Measurements from ENCODE around the gene CYB5D1. TPM values are rescaled to one million over a fixed set of nuclear protein-coding genes. Genes with fewer than 3 reads are reported as not detected.
"Not testable (repeated sequence)": the region's sequence is repeated elsewhere in the genome, so short reads cannot be mapped to it uniquely, and the experiment has no call there.

CYB5D1 gene, protein sequence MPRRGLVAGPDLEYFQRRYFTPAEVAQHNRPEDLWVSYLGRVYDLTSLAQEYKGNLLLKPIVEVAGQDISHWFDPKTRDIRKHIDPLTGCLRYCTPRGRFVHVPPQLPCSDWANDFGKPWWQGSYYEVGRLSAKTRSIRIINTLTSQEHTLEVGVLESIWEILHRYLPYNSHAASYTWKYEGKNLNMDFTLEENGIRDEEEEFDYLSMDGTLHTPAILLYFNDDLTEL
- 1 to 10 TPM; 8.3 to 9.0 TPM for total RNA-seq
- long read RNA-seq, transcript CYB5D1-201 (4 exons, 3,509 nt): major isoform, 7 of 12 reads
- long read RNA-seq, partial matches to known transcripts: 4 of 12 reads
- long read RNA-seq, other reads (novel, unspliced or antisense): 0 of 12 reads

DNA sequence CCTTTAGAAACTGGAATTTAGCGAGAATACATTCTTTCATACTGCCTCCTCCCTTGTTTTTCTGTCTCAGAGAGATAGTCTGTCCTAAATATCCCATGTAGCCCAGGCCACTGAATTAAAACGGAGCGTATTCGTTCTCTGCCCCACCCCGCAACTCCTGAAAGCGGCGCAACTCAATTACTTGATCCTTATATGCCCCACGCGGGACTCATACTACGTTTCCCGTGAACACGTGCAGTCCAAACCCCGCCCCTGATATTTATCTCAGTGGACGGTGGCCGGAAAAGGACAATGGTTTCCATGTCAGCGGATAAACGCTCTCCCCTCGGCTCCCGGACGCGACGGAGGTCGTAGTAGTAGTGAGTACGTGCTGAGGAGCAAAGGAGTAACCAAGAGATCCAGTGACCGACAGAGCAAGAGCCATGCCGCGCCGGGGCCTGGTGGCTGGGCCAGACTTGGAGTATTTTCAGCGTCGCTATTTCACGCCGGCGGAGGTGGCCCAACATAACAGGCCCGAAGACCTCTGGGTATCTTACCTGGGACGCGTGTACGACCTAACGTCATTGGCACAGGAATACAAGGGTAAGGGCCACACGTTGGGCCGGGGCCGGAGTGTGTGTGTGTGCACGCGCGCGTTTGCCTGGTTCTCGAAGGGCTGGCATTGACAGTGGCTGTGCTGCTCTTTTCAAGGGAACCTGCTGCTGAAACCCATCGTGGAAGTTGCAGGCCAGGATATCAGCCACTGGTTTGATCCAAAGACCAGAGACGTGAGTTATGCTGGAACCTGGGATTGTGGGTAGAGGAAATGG, at the start of gene CYB5D1:
Gene CYB5D1, plus strand, starts transcription at position 291 of the 809 bp plus-strand sequence. Its CDS starts 132 bp downstream, at position 423.
- intact Hi-C loops (cut with DNase I, micrococcal nuclease): no loop called here
- DNase-seq (peak; percentile 92 to 93), ATAC-seq (peak; percentile 62)

DNA sequence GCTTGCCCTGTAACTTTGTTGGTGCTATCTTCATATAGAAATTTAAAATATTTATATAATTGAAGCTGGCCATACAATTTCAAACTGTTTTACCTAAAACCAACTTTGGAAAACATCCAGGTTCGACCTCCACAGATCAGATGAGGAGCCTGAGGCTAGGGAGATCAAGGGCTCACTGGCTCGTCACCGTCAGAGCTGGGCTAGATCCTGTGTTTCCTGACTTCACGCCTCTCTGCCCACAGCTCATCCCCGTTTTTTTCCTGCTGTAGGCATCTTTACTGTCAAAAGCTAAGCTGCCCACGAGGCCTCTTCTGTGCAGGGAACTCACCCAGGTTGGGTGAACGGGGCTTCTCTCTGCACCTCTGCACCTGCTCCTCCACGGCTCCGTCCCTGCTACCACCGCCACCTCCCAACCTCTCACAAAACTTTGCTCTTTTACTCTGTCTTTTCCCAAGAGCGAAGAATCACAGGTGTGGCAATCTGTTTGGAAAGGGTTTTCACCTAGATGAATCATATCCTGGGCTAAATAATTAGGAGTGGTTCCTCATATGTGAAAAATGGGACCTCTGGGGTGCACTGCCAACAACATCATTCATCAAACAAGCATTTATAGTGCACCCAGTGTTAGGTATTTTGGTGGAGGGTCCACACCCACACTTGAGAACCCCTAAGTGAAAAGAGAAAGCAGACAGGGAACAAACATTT, 48.6 kb upstream of the CYB5D1 start:
- DNase-seq (no peak), ATAC-seq (peak; percentile 24)
- intact Hi-C loops (cut with DNase I, micrococcal nuclease): no loop called here

DNA sequence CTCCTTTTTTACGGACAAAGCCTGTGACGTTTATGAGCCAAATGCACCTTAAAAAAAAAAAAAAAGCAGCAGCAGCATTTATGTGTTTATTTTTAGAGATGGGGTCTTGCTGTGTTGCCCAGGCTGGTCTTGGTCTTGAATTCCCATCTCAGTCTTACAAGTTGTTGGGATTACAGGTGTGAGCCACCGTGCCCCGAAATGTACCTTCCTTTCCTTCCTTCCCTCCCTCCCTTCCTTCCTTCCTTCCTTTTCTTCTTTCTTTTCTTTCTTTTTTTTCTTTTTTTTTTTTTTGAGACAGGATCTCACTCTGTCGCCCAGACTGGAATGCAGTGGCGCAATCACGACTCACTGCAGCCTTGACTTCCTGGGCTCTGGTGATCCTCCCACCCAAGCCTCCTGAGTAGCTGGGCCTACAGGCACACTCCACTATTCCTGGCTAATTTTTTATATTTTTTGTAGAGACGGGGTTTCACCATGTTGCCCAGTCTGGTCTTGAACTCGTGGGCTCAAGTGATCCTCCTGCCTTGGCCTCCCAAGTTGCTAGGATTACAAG, 47.9 kb upstream of the CYB5D1 start:
- intact Hi-C loops (cut with DNase I, micrococcal nuclease); ATAC-seq; DNase-seq: not testable (repeated sequence)

DNA sequence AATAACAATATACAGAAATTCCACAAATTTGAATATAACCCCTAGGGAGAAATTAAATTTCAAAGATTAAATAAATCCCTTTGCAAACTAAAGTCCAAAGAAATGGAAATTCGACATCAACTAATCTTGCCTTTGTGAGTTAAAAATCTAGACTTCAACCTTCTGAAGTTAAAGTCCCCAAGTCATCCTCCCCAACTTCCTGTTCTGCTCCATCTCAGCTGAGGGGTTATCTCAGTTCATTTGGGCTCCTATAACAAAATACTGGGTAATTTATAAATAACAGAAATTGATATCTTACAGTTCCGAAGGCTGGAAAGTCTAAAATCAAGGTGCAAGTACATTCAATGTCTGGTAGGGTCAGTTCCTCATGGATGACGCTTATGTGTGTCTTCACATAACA, 46.6 kb upstream of the CYB5D1 start:
- intact Hi-C loops (cut with DNase I, micrococcal nuclease): no loop called here
- ATAC-seq: no peak
- no peak for DNase-seq

DNA sequence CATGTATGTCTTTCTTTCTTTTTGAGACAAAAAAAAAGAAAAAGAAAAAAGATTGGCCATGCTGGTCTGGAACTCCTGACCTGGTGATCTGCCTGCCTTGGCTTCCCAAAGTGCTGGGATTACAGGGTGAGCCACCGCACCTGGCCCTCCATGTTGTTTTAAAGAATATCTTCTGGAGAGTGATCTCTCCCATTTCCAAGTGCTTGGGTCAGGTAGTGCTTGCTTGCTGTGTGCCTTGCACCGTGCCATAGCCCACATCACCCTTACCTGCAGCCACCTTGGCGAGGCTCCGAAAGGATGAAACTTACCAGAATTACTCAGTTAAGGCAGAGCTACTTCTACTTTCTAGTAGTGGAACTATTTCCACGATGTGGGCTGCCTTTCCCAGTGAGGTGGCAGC, 42.8 kb upstream of the CYB5D1 start:
- ATAC-seq (no peak), DNase-seq (no peak)
- intact Hi-C loops (cut with DNase I, micrococcal nuclease): no loop called here

DNA sequence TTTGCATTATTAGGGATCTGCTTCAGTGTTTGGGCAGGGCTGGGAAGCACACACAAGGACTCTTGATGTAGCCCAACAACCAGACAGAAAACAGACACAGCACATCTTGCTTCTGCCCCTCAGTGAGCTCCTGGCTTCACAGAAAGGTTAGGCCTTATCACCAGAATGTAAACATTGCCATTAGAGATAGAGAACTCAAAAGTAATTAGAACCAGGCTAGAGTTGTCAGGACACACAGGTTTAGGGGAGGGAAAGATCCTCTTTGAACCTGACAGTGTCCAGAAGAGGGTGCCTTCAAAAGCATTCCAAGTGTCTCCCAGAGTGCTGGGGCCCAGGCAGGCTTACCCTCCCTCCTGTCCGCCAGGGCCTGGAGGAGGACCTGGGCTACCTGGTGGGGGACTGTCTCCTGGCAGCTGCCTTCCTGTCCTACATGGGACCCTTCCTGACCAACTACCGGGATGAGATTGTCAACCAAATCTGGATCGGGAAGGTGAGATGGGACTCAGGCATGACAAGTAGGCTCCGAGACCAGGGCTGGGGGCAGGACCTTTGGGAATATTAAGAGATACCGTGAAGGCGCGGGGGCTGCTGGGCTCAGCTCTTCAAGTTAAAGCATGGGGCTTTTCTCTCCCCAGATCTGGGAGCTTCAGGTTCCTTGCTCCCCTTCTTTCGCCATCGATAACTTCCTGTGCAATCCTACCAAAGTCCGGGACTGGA, 40.7 kb upstream of the CYB5D1 start:
- DNase-seq (no peak), ATAC-seq (no peak)
- intact Hi-C loops (cut with DNase I, micrococcal nuclease): no loop called here

DNA sequence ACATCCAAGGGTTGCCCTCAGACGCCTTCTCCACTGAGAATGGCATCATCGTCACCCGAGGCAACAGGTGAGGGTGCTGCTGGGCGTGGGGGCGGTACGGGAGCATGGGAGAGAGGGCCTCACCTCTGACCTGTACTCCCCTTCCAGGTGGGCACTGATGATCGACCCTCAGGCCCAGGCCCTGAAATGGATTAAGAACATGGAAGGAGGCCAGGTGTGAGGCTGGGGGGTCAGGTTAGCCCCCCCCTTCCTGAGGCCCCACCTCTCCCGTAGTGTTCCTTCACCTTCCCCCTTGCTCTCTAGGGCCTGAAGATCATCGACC, 40.2 kb upstream of the CYB5D1 start:
- ATAC-seq: no peak
- no peak for DNase-seq
- intact Hi-C loops (cut with DNase I, micrococcal nuclease): no loop called here

DNA sequence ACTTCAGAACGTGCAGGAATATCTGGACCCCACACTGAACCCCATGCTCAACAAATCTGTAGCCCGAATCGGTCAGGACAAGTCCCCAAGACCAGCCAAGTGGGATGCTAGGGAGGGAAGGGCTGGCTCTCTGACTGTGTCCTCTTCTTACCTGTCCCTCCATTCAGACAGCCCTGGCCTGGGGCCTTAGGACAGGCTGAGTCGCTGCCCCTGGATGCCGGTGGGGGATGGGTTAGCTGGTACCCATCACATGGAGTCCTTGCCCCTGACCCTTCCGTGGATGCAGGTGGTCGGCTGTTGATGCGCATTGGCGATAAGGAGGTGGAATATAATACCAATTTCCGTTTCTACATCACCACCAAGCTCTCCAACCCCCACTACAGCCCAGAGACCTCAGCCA, 39.8 kb upstream of the CYB5D1 start:
- intact Hi-C loops (cut with DNase I, micrococcal nuclease): no loop called here
- ATAC-seq (no peak), DNase-seq (no peak)

DNA sequence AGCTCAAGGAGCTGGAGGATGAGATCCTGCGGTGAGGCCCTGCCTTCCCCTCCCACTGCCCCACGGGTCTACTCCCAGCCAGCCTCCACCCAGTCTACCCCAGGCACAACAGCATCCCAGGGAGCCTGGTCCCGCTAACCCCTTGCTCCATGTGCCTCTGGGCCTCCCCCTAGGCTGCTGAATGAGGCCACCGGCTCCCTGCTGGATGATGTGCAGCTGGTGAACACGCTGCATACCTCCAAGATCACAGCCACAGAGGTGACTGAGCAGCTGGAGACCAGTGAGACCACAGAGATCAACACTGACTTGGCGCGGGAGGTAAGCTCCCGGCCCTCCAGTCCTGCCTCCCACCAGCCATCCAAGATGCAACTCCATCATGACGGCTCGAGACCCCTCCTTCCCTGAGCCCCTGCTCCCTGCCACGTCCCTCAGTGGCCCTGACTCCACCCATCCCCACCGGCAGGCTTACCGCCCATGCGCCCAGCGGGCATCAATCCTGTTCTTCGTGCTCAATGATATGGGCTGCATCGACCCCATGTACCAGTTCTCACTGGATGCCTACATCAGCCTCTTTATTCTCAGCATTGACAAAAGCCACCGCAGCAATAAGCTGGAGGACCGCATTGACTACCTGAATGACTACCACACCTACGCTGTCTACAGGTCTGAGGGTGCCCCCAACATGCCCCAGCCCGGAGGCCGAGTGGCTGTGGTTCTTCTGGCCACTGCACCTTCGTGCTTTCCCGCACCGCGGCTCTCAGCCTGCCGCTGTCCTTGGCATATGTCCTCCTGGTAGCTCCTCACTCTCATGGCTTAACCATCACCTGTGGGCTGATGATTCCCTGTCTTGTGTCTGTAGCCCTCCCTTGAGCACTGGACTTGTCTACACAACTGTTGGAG, 38.8 kb upstream of the CYB5D1 start:
- no peak for ATAC-seq
- no peak for DNase-seq
- intact Hi-C loops (cut with DNase I, micrococcal nuclease): no loop called here

DNA sequence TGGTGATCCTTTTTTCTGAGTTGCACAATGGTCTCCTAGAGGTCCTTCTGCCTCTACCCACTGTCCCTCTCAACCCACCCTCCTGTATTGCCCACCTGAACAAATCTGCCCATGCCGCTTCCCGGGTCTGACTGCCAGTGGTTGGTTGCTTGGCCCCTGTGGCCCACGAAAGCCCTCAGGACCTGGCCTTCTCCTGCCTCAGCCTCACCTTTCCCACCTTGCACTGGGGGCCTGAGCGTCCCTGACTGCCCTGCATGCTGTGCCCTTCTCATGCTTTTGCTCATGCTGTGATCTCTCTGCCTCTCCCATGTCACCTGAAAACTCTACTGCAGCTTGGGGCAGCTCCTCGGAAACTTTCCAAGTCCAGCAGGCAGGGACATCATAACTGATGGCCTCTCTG, 37.6 kb upstream of the CYB5D1 start:
- intact Hi-C loops (cut with DNase I, micrococcal nuclease): no loop called here
- no peak for ATAC-seq
- no peak for DNase-seq

DNA sequence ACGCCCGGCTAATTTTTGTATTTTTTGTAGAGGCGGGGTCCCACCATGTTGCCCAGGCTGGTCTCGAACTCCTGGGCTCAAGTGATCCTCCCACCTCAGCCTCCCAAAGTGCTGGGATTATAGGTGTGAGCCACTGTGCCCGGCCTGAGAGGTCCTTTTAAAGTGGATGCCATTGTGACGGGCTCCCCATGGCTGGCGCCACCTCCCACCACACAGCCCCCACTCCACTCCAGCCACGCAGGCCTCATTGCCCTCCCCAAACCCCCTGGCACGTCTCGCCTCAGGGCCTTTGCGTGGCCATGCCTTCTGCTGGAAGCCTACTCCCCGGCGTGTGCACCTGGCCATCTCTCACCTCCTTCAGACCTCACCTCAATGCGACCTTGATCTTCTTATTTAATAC, 35.7 kb upstream of the CYB5D1 start:
- no peak for ATAC-seq
- no peak for DNase-seq
- intact Hi-C loops (cut with DNase I, micrococcal nuclease): no loop called here

DNA sequence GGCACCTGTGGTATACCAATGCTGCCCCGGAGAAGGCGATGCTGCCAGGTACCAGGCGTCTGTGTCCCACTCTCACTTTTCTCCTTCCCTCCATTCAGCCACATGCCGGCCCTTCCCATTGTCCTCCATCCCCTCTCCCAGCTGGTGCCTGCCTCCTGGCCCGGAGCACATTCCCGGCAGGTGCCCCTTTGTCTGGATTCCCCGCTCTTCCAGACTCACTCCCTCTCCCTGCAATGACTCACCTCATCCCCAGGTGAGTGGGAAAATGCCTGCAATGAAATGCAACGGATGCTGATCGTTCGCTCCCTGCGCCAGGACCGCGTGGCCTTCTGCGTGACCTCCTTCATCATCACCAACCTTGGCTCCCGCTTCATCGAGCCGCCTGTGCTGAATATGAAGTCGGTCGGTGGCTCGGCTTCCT, 34.2 kb upstream of the CYB5D1 start:
- DNase-seq (no peak), ATAC-seq (no peak)
- intact Hi-C loops (cut with DNase I, micrococcal nuclease): no loop called here

DNA sequence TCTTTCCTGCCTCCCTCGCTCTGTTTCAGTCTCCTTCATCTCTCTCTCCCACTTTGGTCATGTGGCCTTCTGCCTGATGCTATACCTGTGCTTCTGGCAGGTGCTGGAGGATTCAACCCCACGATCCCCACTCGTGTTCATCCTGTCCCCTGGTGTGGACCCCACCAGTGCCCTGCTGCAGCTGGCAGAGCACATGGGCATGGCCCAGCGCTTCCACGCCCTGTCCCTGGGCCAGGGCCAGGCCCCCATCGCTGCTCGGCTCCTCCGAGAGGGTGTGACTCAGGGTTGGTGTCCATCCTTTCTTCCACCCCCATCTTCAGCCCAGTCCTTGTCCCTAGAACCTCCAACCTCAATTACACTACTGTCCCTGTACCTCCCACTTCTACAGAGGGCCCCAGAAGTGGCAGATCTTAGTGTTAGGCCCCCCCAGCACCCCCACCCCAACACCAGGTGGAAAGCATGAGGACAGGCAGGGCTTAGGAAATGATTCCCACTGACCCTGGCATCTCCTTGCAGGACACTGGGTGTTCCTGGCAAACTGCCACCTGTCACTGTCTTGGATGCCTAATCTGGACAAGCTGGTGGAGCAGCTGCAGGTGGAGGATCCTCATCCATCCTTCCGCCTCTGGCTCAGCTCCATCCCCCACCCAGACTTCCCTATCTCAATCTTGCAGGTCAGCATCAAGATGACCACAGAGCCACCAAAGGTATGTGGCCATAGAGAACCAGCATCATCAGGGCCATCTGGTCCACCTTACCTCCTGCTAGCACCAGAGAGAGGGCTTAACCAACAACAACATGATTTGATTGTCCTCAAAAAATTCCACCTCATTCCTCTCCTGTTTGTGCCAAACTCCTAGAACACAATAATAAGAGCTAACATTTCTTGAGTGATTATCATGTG, 33.5 kb upstream of the CYB5D1 start:
- intact Hi-C loops (cut with DNase I, micrococcal nuclease): no loop called here
- no peak for ATAC-seq
- DNase-seq: no peak

DNA sequence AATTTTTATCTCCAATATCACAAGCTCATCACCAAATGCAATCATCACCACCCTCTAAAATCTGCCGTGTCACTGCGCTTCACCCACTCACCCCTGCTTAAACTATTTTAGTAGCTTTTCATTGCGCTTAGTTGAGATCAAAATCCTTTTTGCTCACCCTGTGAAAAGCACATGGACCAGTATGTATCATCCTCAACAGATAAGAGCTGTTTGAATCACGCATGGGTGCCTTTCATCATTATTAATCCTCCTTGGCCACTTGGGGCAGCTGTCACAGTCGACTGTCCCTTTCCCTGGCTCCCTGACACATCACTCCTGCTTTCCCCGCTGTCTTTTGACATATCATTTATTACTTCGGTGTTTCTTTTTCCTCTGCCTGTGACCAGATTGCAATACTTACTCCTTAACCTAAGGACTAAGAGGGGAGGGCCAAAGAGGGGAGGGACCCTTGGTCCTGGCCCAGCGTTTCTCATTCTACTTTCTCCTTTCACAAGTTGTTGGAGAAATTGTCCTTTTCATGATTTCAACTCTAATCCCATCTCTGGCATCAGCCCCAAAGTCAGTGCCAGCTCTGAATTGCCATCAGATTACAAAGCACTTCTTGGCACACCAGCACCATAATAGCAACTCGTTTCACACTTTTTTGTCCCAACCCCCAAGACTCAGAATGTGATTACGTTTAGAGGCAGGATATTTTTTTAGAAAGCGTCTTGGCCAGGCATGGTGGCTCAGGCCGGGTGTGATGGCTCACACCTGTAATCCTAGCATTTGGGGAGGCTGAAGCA, 32.4 kb upstream of the CYB5D1 start:
- DNase-seq (peak in 1 of 2 donors; percentile 8), ATAC-seq (peak; percentile 37)
- intact Hi-C loops (cut with DNase I, micrococcal nuclease): no loop called here

DNA sequence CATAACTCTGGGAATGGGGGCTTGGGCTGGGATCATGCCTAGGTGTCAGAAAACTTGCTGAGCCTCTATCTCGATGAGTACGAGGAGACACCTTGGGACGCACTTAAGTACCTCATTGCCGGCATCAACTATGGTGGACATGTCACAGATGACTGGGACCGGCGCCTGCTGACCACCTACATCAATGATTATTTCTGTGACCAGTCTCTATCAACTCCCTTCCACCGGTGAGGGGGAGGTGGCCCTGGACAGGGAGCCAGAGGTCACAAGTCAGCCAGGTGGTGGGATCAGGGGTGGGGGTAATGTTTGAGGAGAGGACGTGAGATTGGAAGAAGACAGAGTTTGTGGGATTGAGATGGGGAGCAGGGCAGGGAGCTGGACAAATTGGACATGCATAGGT, 27.2 kb upstream of the CYB5D1 start:
- no peak for ATAC-seq
- intact Hi-C loops (cut with DNase I, micrococcal nuclease): no loop called here
- peak in 1 of 2 donors; percentile 18 for DNase-seq

DNA sequence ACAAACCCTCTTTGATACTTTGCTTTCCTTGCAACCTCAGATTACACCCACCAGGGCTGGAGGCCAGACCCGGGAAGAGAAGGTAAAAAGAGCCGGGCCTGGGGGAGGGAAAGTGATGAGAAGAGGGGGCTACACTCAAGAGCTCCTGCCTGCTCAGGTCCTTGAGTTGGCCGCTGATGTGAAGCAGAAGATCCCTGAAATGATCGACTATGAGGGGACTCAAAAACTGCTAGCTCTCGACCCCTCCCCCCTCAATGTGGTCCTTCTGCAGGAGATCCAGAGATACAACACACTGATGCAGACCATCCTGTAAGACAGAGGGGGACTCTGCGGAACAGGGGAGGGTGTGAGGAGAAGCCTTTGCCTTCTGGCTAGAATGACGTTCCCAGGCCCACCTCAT, 26.6 kb upstream of the CYB5D1 start:
- peak in 1 of 2 donors; percentile 17 for DNase-seq
- ATAC-seq: no peak
- intact Hi-C loops (cut with DNase I, micrococcal nuclease): no loop called here

Measured in left colon (tissue), 2 donors.